K562 (cell line): ENCODE data around the gene SEC11A. TPM values are rescaled to one million over a fixed set of nuclear protein-coding genes. Genes with fewer than 3 reads are reported as not detected.

Experiments used
- ATAC-seq: fragments of 200-7000 bp; cut with Tn5 transposase; 3 replicates; pipeline ENCODE4 v1.9.1; 2020; ENCODE audit warnings: moderate library complexity
- BruUV-seq: library from RNA; stranded (reverse); fragments of 400-500 nt; replicated peaks from 2 replicates; lab custom pipeline; 2021; lab: Mats Ljungman, UMichigan
- CTCF ChIA-PET: fragments of 300-600 bp; formaldehyde crosslinking; extraction: SDS; loops from one replicate; lab custom pipeline; 2021; ENCODE audit warnings: low intra/inter-chr PET ratio; lab: Yijun Ruan, JAX
- POLR2A ChIA-PET: fragments of 300-600, 350-650 bp; sonication (Branson Sonifier 250); formaldehyde crosslinking; extraction: SDS; loops from one replicate; lab custom pipeline; 2021; ENCODE audit warnings: antibody characterized with exemption, inconsistent platforms; lab: Yijun Ruan, JAX
- DNase-seq, 4 experiments: peaks; one replicate each; pipeline versions ENCODE4 v3.0.0 to v3.0.0-alpha.2; 2011 to 2018; ENCODE audit warnings: low spot score in 3 of 4, mixed read lengths in 3 of 4; ENCODE audit errors: extremely low read depth in 1 of 4
- FAIRE-seq: peaks from 2 replicates; lab custom pipeline; 2011; peaks lifted over from hg19 to GRCh38; lab: Jason Lieb, UNC
- H2AFZ ChIP-seq: 2 replicates; pipeline ENCODE4 v1.6.0; 2011; ENCODE audit warnings: low read depth, low read length, control low read depth, inconsistent platforms
- H3K27ac ChIP-seq: fragments of 200-600 bp; 3 replicates; pipeline ENCODE4 v1.8.0; 2011; ENCODE audit warnings: low read depth, mild to moderate bottlenecking, control low read depth, inconsistent platforms, low read length, moderate library complexity, mixed read lengths; ENCODE audit errors: extremely low read depth
- H3K27me3 ChIP-seq, 2 experiments: fragments of 300-600 bp in 1 of 2; 2 replicates in 1 of 2; 3 replicates in 1 of 2; pipeline versions ENCODE4 v1.6.0 to v1.8.0; 2011; ENCODE audit warnings: inconsistent platforms in 2 of 2, low read length in 2 of 2, mild to moderate bottlenecking in 1 of 2, mixed read lengths in 1 of 2, moderate library complexity in 1 of 2; ENCODE audit not compliant: control insufficient read depth in 2 of 2, insufficient read depth in 2 of 2
- H3K36me3 ChIP-seq: fragments of 300-600 bp; 3 replicates; pipeline ENCODE4 v1.8.0; 2011; ENCODE audit warnings: mild to moderate bottlenecking, low read length, inconsistent platforms; ENCODE audit not compliant: control insufficient read depth, insufficient read depth
- H3K4me1 ChIP-seq, 2 experiments: fragments of 200-600 bp in 1 of 2; replicated peaks in 1 of 2; 2 replicates in 1 of 2; 3 replicates in 1 of 2; pipeline versions ENCODE4 v1.5.1 to v1.8.0; 2011; ENCODE audit warnings: inconsistent platforms in 2 of 2, low read length in 2 of 2, mild to moderate bottlenecking in 1 of 2, mixed read lengths in 1 of 2, moderate library complexity in 1 of 2; ENCODE audit not compliant: control insufficient read depth in 2 of 2, insufficient read depth in 2 of 2
- H3K4me2 ChIP-seq: 2 replicates; pipeline ENCODE4 v1.6.1; 2011; ENCODE audit warnings: low read length, control low read depth, inconsistent platforms, mixed read lengths; ENCODE audit not compliant: insufficient read depth
- H3K4me3 ChIP-seq: fragments of 200-600 bp; sonication (generic), shearing (Covaris generic); 2 replicates; pipeline ENCODE4 v1.5.1; 2016; ENCODE audit warnings: control low read depth, inconsistent platforms
- H3K79me2 ChIP-seq: fragments of 200-600 bp; 3 replicates; pipeline ENCODE4 v1.8.0; 2011; ENCODE audit warnings: low read length, inconsistent platforms; ENCODE audit not compliant: control insufficient read depth, insufficient read depth
- H3K9ac ChIP-seq, 2 experiments: 2 replicates each; pipeline versions ENCODE4 v1.6.0 to v1.6.1; 2011; ENCODE audit warnings: low read depth in 2 of 2, low read length in 2 of 2, control low read depth in 1 of 2, inconsistent platforms in 1 of 2, mild to moderate bottlenecking in 1 of 2, mixed read lengths in 1 of 2; ENCODE audit not compliant: insufficient read depth in 1 of 2
- H3K9me1 ChIP-seq: one replicate; pipeline ENCODE4 v1.6.0; 2011; ENCODE audit warnings: inconsistent platforms, mild to moderate bottlenecking, low read length, moderate library complexity; ENCODE audit not compliant: control insufficient read depth, insufficient read depth
- H3K9me3 ChIP-seq: replicated peaks from 2 replicates; pipeline ENCODE4 v1.5.1; 2011; ENCODE audit warnings: low read depth, low read length, inconsistent platforms; ENCODE audit not compliant: control insufficient read depth, insufficient read depth
- H4K20me1 ChIP-seq: replicated peaks from 2 replicates; pipeline ENCODE4 v1.6.1; 2011; ENCODE audit warnings: low read length, inconsistent platforms, mixed read lengths; ENCODE audit not compliant: control insufficient read depth, insufficient read depth
- C11orf30 ChIP-seq: fragments of 450-650 bp; IDR thresholded peaks from 2 replicates; pipeline ENCODE4 v1.6.1; 2016; ENCODE audit warnings: low read depth, mild to moderate bottlenecking
- CBFA2T2 ChIP-seq: fragments of 450-650 bp; conservative IDR thresholded peaks from 2 replicates; pipeline ENCODE4 v1.6.1; 2017; ENCODE audit warnings: mild to moderate bottlenecking
- CREM ChIP-seq: IDR thresholded peaks from 2 replicates; pipeline ENCODE4 v1.6.1; 2014; ENCODE audit warnings: antibody characterized with exemption, low read depth
- HMGN3 ChIP-seq: IDR thresholded peaks from 2 replicates; pipeline ENCODE4 v1.6.1; 2011; ENCODE audit warnings: borderline replicate concordance, low read depth, mild to moderate bottlenecking, mixed read lengths, low read length; ENCODE audit not compliant: insufficient read length; ENCODE audit errors: extremely low read depth
- IRF1 ChIP-seq: sonication (generic); formaldehyde crosslinking; IDR thresholded peaks from 2 replicates; pipeline ENCODE4 v1.8.0; 2022; ENCODE audit warnings: missing genetic modification reagents, mild to moderate bottlenecking, borderline replicate concordance
- MAX ChIP-seq: sonication (generic); formaldehyde crosslinking; IDR thresholded peaks from 2 replicates; pipeline ENCODE4 v1.9.0; 2022; ENCODE audit warnings: mild to moderate bottlenecking, missing genetic modification reagents
- MEIS2 ChIP-seq: fragments of 450-650 bp; IDR thresholded peaks from 2 replicates; pipeline ENCODE4 v1.6.1; 2014; ENCODE audit warnings: mild to moderate bottlenecking; ENCODE audit not compliant: partially characterized antibody
- MYC ChIP-seq, 2 experiments: fragments of 250-450 bp in 1 of 2; sonication (Bioruptor Pico) in 1 of 2; IDR thresholded peaks; 2 replicates each; pipeline versions ENCODE4 v1.5.1 to v1.6.1; 2012 to 2021; ENCODE audit warnings: low read depth in 2 of 2, borderline replicate concordance in 1 of 2, improper control_type of control experiment in 1 of 2, low read length in 1 of 2, mild to moderate bottlenecking in 1 of 2, moderate library complexity in 1 of 2
- NKRF ChIP-seq: fragments of 450-650 bp; IDR thresholded peaks from 2 replicates; pipeline ENCODE4 v1.6.1; 2016; ENCODE audit warnings: borderline replicate concordance
- SMAD1 ChIP-seq: fragments of 150-350 bp; IDR thresholded peaks from 2 replicates; pipeline ENCODE4 v1.6.1; 2014; ENCODE audit warnings: low read length, low read depth; ENCODE audit not compliant: partially characterized antibody
- WHSC1 ChIP-seq: IDR thresholded peaks from one replicate; pipeline ENCODE4 v1.6.1; 2012; ENCODE audit warnings: low read length, control low read depth, inconsistent platforms
- ZBTB17 ChIP-seq: fragments of 450-650 bp; formaldehyde crosslinking; IDR thresholded peaks from 2 replicates; pipeline ENCODE4 v1.4.0; 2020; ENCODE audit warnings: mild to moderate bottlenecking
- ZNF212 ChIP-seq: fragments of 450-650 bp; formaldehyde crosslinking; IDR thresholded peaks from 2 replicates; pipeline ENCODE4 v1.4.0; 2020; ENCODE audit warnings: mild to moderate bottlenecking
- ZNF224 ChIP-seq: sonication (generic); formaldehyde crosslinking; IDR thresholded peaks from 2 replicates; pipeline ENCODE4 v1.8.0; 2022; ENCODE audit warnings: mild to moderate bottlenecking, missing genetic modification reagents
- ZNF586 ChIP-seq: fragments of 450-650 bp; formaldehyde crosslinking; conservative IDR thresholded peaks from 2 replicates; pipeline ENCODE4 v1.4.0; 2020; ENCODE audit warnings: mild to moderate bottlenecking, moderate library complexity
- ZNF740 ChIP-seq, 3 experiments: fragments of 200-800 bp in 1 of 3; sonication (Bioruptor generic) in 1 of 3; sonication (generic) in 1 of 3; formaldehyde crosslinking in 1 of 3; IDR thresholded peaks; 2 replicates each; pipeline versions ENCODE4 v1.6.1 to v1.8.0; 2016 to 2022; ENCODE audit warnings: mild to moderate bottlenecking in 2 of 3, missing compliant biosample characterization in 2 of 3, missing genetic modification characterization in 2 of 3, missing genetic modification reagents in 1 of 3
- WGBS: fragments of 100-300 bp; shearing (Covaris generic); methylation state at CpG from one replicate; pipeline ENCODE4 v1.1.6; 2016; ENCODE audit warnings: low coverage, mixed read lengths; ENCODE audit not compliant: insufficient coverage; ENCODE audit errors: missing lambda C conversion rate; 5-methylcytosine and 5-hydroxymethylcytosine counted together
- in situ Hi-C: fragments of 300-500 bp; cut with MboI; formaldehyde crosslinking; loops from 4 replicates; pipeline ENCODE4 v1.15.0; 2018; ENCODE audit warnings: inconsistent platforms, mixed read lengths
- intact Hi-C: fragments of 100-400 bp; cut with micrococcal nuclease; formaldehyde crosslinking; loops from 2 replicates; pipeline ENCODE4 v1.14.2; 2022
- polyA plus RNA-seq, 8 experiments: library from polyadenylated mRNA; depleted of rRNA in 4 of 8; stranded (reverse) in 5 of 8; unstranded in 3 of 8; fragments of >200 nt; fragmentation: Nextera tagmentation in 2 of 8; fragmentation: Illumina TruSeq in 1 of 8; extraction: Ambion mirVana in 2 of 8; extraction: Trizol in 1 of 8; gene quantifications; 2 replicates each; pipeline versions ENCODE4 v1.2.1 to v1.2.3, GENCODE V29; 2011 to 2014; ENCODE audit warnings: inconsistent platforms in 1 of 8, missing spikeins in 1 of 8
- total RNA-seq, 7 experiments: library from RNA; depleted of rRNA in 6 of 7; stranded (reverse); fragments of >200 nt in 6 of 7; fragmentation: Illumina TruSeq in 2 of 7; extraction: Trizol in 2 of 7; gene quantifications; 2 replicates each; pipeline versions ENCODE4 v1.2.1 to v1.2.3, GENCODE V29; 2011 to 2021; ENCODE audit warnings: low replicate concordance in 1 of 7

The SEC11A gene
- total and polyA plus RNA-seq, 9 of the 15 experiments (the other 6 are each of a cell fraction or from before 2014, with no cell fraction given): 175 to 310 (median 229) TPM

- TF ChIP-seq NKRF (peak; percentile 87), MYC (IDR thresholded peaks at IDR 0.05; ENCODE audit: low read depth, low read length) (peak; percentile 82), MYC (CRISPR knock-in tag; IDR thresholded peaks at IDR 0.05; ENCODE audit: borderline replicate concordance, low read depth) (0 out of 2 replicates have a peak, but pooled peaks have one; percentile 86), SMAD1 (no peak), ZBTB17 (CRISPR knock-in tag) (peak; percentile 64; the same call in 1 of the 2 replicates)
Observed at GRCh38 chr15:84716036-84716732, at the start of gene SEC11A (continued).

- TF ChIP-seq CBFA2T2 (no peak), IRF1 (CRISPR knock-in tag) (no peak), ZNF740 (CRISPR knock-in tag; IDR thresholded peaks at IDR 0.05) (no peak), ZNF740 (tag; IDR thresholded peaks at IDR 0.05) (no peak), HMGN3 (no peak), MEIS2 (no peak), C11orf30 (no peak), WHSC1 (no peak), ZNF586 (CRISPR knock-in tag) (no peak), ZNF212 (no peak), ZNF224 (CRISPR knock-in tag) (no peak), CREM (no peak), MAX (CRISPR knock-in tag) (no peak)
- no peak overlapping the region for H3K27ac ChIP-seq
- FAIRE-seq: no peak
- intact Hi-C loops: no loop called here
- 92% methylated on average over 4 of the region's 4 CpGs for WGBS
- peaks cover 56% of the 10 kb centered on the region for H3K79me2 ChIP-seq
- no peak for DNase-seq
- H3K27me3 ChIP-seq: no peaks in the 10 kb centered on the region
- in situ Hi-C loops: no loop called here
- H3K36me3 ChIP-seq: peaks cover 58% of the 10 kb centered on the region
- no peak for ATAC-seq
- H3K4me2 ChIP-seq: no peak overlapping the region
- ChIA-PET CTCF (no interaction called here), POLR2A (no interaction called here)
- H3K4me1 ChIP-seq: peaks cover 8% of the 10 kb centered on the region in 2 experiments; a peak in 2 of 5 replicates
- H3K4me3 ChIP-seq: no peak overlapping the region
- H4K20me1 ChIP-seq: peaks cover 26% of the 10 kb centered on the region
- H2AFZ ChIP-seq: no peak overlapping the region
- BruUV-seq: no TSS peak
- no peaks in the 10 kb centered on the region for H3K9me3 ChIP-seq
- H3K9me1 ChIP-seq: peaks cover 11% of the 10 kb centered on the region
- no peak overlapping the region for H3K9ac ChIP-seq
Observed at GRCh38 chr15:84765675-84766074, 49.7 kb upstream of the SEC11A start.
